Liver (tissue), 9 donors: Measurements from ENCODE around the gene RANGAP1. TPM values are rescaled to one million over a fixed set of nuclear protein-coding genes. Genes with fewer than 3 reads are reported as not detected.

Experiments
- DNase-seq: peaks from one replicate; pipeline ENCODE4 v3.0.0-alpha.2; 2017; ENCODE audit warnings: low spot score
- H3K27ac ChIP-seq, 2 donors: one replicate each; pipeline ENCODE4 v1.7.0; 2013; ENCODE audit warnings: inconsistent platforms in 2 of 2, low read length in 2 of 2, control low read depth in 1 of 2, low read depth in 1 of 2, mild to moderate bottlenecking in 1 of 2
- H3K27me3 ChIP-seq, 4 donors: one replicate each; pipeline versions ENCODE4 v1.6.1 to v1.7.0; 2013; ENCODE audit warnings: low read length in 3 of 4, inconsistent platforms in 1 of 4, mild to moderate bottlenecking in 1 of 4, moderate library complexity in 1 of 4; ENCODE audit not compliant: control insufficient read depth in 4 of 4, insufficient read depth in 4 of 4
- H3K36me3 ChIP-seq, 4 donors: one replicate each; pipeline versions ENCODE4 v1.6.1 to v1.7.0; 2013; ENCODE audit warnings: low read length in 3 of 4, mild to moderate bottlenecking in 3 of 4, low read depth in 1 of 4, moderate library complexity in 1 of 4; ENCODE audit not compliant: control insufficient read depth in 4 of 4, insufficient read depth in 3 of 4
- H3K4me1 ChIP-seq, 4 donors: one replicate each; pipeline versions ENCODE4 v1.6.1 to v1.7.0; 2013; ENCODE audit warnings: low read length in 3 of 4, mild to moderate bottlenecking in 3 of 4, moderate library complexity in 1 of 4; ENCODE audit not compliant: control insufficient read depth in 4 of 4, insufficient read depth in 4 of 4
- H3K4me3 ChIP-seq, 3 donors: one replicate each; pipeline versions ENCODE4 v1.6.1 to v1.7.0; 2013; ENCODE audit warnings: low read length in 3 of 3, control low read depth in 1 of 3, low read depth in 1 of 3, mild to moderate bottlenecking in 1 of 3
- H3K9ac ChIP-seq, 2 donors: one replicate each; pipeline ENCODE4 v1.7.0; 2013; ENCODE audit warnings: low read length in 2 of 2, mild to moderate bottlenecking in 2 of 2, moderate library complexity in 2 of 2, control low read depth in 1 of 2, low read depth in 1 of 2
- H3K9me3 ChIP-seq, 4 donors: one replicate each; pipeline versions ENCODE4 v1.6.1 to v1.7.0; 2013; ENCODE audit warnings: low read length in 3 of 4; ENCODE audit not compliant: control insufficient read depth in 4 of 4
- EGR1 ChIP-seq, 2 donors: IDR thresholded peaks; 2 replicates each; pipeline ENCODE4 v1.6.1; 2016 to 2018; ENCODE audit warnings: antibody characterized with exemption in 2 of 2, low read depth in 2 of 2
- FOXA1 ChIP-seq: IDR thresholded peaks from 2 replicates; pipeline ENCODE4 v1.6.1; 2016; ENCODE audit warnings: antibody characterized with exemption
- FOXA2 ChIP-seq: IDR thresholded peaks from 2 replicates; pipeline ENCODE4 v1.6.1; 2016; ENCODE audit warnings: antibody characterized with exemption
- GABPA ChIP-seq, 2 donors: IDR thresholded peaks in 1 of 2; conservative IDR thresholded peaks in 1 of 2; 2 replicates each; pipeline ENCODE4 v1.6.1; 2016; ENCODE audit warnings: antibody characterized with exemption in 2 of 2, mild to moderate bottlenecking in 1 of 2, moderate library complexity in 1 of 2
- HNF4A ChIP-seq, 2 donors: conservative IDR thresholded peaks; 2 replicates each; pipeline ENCODE4 v1.6.1; 2016; ENCODE audit warnings: antibody characterized with exemption in 2 of 2, mild to moderate bottlenecking in 2 of 2
- HNF4G ChIP-seq: IDR thresholded peaks from 2 replicates; pipeline ENCODE4 v1.6.1; 2016; ENCODE audit warnings: antibody characterized with exemption
- JUND ChIP-seq, 2 donors: IDR thresholded peaks; 2 replicates each; pipeline ENCODE4 v1.6.1; 2016; ENCODE audit warnings: antibody characterized with exemption in 2 of 2
- NR2F2 ChIP-seq: IDR thresholded peaks from 2 replicates; pipeline ENCODE4 v1.6.1; 2016; ENCODE audit warnings: antibody characterized with exemption
- RAD21 ChIP-seq, 2 donors: IDR thresholded peaks; 2 replicates each; pipeline ENCODE4 v1.6.1; 2016; ENCODE audit warnings: antibody characterized with exemption in 2 of 2, mild to moderate bottlenecking in 2 of 2
- RXRA ChIP-seq, 2 donors: IDR thresholded peaks; 2 replicates each; pipeline ENCODE4 v1.6.1; 2017 to 2018; ENCODE audit warnings: antibody characterized with exemption in 2 of 2, mild to moderate bottlenecking in 1 of 2
- SP1 ChIP-seq: IDR thresholded peaks from 2 replicates; pipeline ENCODE4 v1.6.1; 2018; ENCODE audit warnings: antibody characterized with exemption, mild to moderate bottlenecking
- TAF1 ChIP-seq: conservative IDR thresholded peaks from 2 replicates; pipeline ENCODE4 v1.6.1; 2016; ENCODE audit warnings: antibody characterized with exemption, mild to moderate bottlenecking
- YY1 ChIP-seq: IDR thresholded peaks from 2 replicates; pipeline ENCODE4 v1.6.1; 2016; ENCODE audit warnings: antibody characterized with exemption, mild to moderate bottlenecking
- WGBS: extraction: QIAGEN DNeasy Blood & Tissue Kit; methylation state at CpG from one replicate; pipeline ENCODE4 v1.1.7; 2013; 5-methylcytosine and 5-hydroxymethylcytosine counted together
- polyA plus RNA-seq, 2 donors: library from polyadenylated mRNA; stranded (reverse) in 1 of 2; unstranded in 1 of 2; fragments of 200-250 nt in 1 of 2; fragments of >200 nt in 1 of 2; fragmentation: Nextera tagmentation in 1 of 2; extraction: Ambion mirVana in 1 of 2; gene quantifications; one replicate each; pipeline versions ENCODE4 v1.2.1 to v1.2.3, GENCODE V29; 2013 to 2015
- total RNA-seq, 2 donors: library from RNA; depleted of rRNA; stranded (reverse); fragments of >200 nt; gene quantifications; one replicate each; pipeline ENCODE4 v1.2.3, GENCODE V29; 2014
- TF ChIP-seq, protein P1 (sequence below): IDR thresholded peaks from 2 replicates; pipeline ENCODE4 v1.6.1; 2016; ENCODE audit warnings: antibody characterized with exemption
- TF ChIP-seq, protein P2 (sequence below): IDR thresholded peaks from 2 replicates; pipeline ENCODE4 v1.6.1; 2016; ENCODE audit warnings: antibody characterized with exemption
- TF ChIP-seq, protein P3 (sequence below): IDR thresholded peaks from 2 replicates; pipeline ENCODE4 v1.6.1; 2016; ENCODE audit warnings: antibody characterized with exemption, mild to moderate bottlenecking
- TF ChIP-seq, protein P4 (sequence below): IDR thresholded peaks from 2 replicates; pipeline ENCODE4 v1.6.1; 2016; ENCODE audit warnings: antibody characterized with exemption
- TF ChIP-seq, protein P5 (sequence below): fragments of 150-350 bp; IDR thresholded peaks from 2 replicates; pipeline ENCODE4 v1.5.1; 2017; ENCODE audit warnings: improper control_type of control experiment, low read depth, low read length; ENCODE audit not compliant: missing input control
- donor health status: healthy.
- donor health status: healthy.
- donor health status: healthy.
- donor health status: healthy.
- donor health status: healthy.

The RANGAP1 gene
- total and polyA plus RNA-seq, 4 donors: 12.0 to 40.3 (median 33.3) TPM

DNA sequence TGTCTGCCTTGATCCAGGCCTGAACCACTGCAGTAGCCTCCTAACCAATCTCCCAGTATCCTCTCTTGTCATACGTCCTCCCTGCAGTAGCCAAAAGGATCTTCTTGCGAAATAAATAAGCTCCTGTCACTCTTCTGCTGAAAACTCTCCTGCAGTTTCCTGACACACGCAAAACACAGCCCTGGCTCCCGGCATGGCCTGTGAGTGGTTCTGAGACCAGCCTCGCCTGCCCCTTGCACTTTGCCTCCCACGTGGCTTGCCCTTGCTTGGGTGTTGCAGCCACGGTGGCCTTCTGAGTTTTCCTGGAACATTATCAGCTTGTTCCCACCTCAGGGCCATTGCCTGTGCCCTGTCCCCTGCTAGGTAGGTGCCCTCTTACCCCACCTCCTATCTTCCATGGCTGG is 22.6 kb upstream of the RANGAP1 start:
- peaks cover 0 to 2% (median under 1%) of the 10 kb centered on the region in 4 donors for H3K36me3 ChIP-seq
- peak overlapping the region; percentile 83 to 93 for H3K27ac ChIP-seq
- H3K4me3 ChIP-seq: no peak overlapping the region
- peak; percentile 64 for DNase-seq
- TF ChIP-seq, protein P1, sequence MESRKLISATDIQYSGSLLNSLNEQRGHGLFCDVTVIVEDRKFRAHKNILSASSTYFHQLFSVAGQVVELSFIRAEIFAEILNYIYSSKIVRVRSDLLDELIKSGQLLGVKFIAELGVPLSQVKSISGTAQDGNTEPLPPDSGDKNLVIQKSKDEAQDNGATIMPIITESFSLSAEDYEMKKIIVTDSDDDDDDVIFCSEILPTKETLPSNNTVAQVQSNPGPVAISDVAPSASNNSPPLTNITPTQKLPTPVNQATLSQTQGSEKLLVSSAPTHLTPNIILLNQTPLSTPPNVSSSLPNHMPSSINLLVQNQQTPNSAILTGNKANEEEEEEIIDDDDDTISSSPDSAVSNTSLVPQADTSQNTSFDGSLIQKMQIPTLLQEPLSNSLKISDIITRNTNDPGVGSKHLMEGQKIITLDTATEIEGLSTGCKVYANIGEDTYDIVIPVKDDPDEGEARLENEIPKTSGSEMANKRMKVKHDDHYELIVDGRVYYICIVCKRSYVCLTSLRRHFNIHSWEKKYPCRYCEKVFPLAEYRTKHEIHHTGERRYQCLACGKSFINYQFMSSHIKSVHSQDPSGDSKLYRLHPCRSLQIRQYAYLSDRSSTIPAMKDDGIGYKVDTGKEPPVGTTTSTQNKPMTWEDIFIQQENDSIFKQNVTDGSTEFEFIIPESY: peak; percentile 92
- TF ChIP-seq EGR1 (IDR thresholded peaks at IDR 0.05; ENCODE audit: low read depth in 2 of 2): peak in 1 of 2 donors; percentile 78
- TF ChIP-seq YY1: peak; percentile 68
- peak; percentile 94 for TF ChIP-seq HNF4G
- peak; percentile 66 for TF ChIP-seq NR2F2
- peak; percentile 54 for TF ChIP-seq FOXA1
- TF ChIP-seq RAD21 (IDR thresholded peaks at IDR 0.05): peak; percentile 56 to 66
- TF ChIP-seq TAF1: no peak
- peak; percentile 58 for TF ChIP-seq FOXA2
- peak; percentile 96 to 98 for TF ChIP-seq HNF4A (conservative IDR thresholded peaks at IDR 0.05)
- TF ChIP-seq, protein P2, sequence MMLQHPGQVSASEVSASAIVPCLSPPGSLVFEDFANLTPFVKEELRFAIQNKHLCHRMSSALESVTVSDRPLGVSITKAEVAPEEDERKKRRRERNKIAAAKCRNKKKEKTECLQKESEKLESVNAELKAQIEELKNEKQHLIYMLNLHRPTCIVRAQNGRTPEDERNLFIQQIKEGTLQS: peak; percentile 73
- TF ChIP-seq GABPA (IDR thresholded peaks at IDR 0.05 in 1 of 2, conservative IDR thresholded peaks at IDR 0.05 in 1 of 2): peak in 1 of 2 donors; percentile 66
- TF ChIP-seq, protein P3, sequence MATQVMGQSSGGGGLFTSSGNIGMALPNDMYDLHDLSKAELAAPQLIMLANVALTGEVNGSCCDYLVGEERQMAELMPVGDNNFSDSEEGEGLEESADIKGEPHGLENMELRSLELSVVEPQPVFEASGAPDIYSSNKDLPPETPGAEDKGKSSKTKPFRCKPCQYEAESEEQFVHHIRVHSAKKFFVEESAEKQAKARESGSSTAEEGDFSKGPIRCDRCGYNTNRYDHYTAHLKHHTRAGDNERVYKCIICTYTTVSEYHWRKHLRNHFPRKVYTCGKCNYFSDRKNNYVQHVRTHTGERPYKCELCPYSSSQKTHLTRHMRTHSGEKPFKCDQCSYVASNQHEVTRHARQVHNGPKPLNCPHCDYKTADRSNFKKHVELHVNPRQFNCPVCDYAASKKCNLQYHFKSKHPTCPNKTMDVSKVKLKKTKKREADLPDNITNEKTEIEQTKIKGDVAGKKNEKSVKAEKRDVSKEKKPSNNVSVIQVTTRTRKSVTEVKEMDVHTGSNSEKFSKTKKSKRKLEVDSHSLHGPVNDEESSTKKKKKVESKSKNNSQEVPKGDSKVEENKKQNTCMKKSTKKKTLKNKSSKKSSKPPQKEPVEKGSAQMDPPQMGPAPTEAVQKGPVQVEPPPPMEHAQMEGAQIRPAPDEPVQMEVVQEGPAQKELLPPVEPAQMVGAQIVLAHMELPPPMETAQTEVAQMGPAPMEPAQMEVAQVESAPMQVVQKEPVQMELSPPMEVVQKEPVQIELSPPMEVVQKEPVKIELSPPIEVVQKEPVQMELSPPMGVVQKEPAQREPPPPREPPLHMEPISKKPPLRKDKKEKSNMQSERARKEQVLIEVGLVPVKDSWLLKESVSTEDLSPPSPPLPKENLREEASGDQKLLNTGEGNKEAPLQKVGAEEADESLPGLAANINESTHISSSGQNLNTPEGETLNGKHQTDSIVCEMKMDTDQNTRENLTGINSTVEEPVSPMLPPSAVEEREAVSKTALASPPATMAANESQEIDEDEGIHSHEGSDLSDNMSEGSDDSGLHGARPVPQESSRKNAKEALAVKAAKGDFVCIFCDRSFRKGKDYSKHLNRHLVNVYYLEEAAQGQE: peak; percentile 84
- TF ChIP-seq, protein P4, sequence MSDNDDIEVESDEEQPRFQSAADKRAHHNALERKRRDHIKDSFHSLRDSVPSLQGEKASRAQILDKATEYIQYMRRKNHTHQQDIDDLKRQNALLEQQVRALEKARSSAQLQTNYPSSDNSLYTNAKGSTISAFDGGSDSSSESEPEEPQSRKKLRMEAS: peak; percentile 96
- TF ChIP-seq, protein P5, sequence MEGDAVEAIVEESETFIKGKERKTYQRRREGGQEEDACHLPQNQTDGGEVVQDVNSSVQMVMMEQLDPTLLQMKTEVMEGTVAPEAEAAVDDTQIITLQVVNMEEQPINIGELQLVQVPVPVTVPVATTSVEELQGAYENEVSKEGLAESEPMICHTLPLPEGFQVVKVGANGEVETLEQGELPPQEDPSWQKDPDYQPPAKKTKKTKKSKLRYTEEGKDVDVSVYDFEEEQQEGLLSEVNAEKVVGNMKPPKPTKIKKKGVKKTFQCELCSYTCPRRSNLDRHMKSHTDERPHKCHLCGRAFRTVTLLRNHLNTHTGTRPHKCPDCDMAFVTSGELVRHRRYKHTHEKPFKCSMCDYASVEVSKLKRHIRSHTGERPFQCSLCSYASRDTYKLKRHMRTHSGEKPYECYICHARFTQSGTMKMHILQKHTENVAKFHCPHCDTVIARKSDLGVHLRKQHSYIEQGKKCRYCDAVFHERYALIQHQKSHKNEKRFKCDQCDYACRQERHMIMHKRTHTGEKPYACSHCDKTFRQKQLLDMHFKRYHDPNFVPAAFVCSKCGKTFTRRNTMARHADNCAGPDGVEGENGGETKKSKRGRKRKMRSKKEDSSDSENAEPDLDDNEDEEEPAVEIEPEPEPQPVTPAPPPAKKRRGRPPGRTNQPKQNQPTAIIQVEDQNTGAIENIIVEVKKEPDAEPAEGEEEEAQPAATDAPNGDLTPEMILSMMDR: no peak
- peak; percentile 69 to 90 for TF ChIP-seq JUND (IDR thresholded peaks at IDR 0.05)
- peak; percentile 98 to 99 for TF ChIP-seq RXRA (IDR thresholded peaks at IDR 0.05)
- peak; percentile 98 for TF ChIP-seq SP1
- peaks cover 8 to 34% (median 28%) of the 10 kb centered on the region in 4 donors for H3K4me1 ChIP-seq
- H3K27me3 ChIP-seq: no peaks in the 10 kb centered on the region
- no peaks in the 10 kb centered on the region for H3K9me3 ChIP-seq
- WGBS: 22% methylated on average over 7 of the region's 7 CpGs
- H3K9ac ChIP-seq: no peak overlapping the region
